Motor neuron (in vitro differentiated cells): ENCODE results near the gene DDX18. TPM values are rescaled to one million over a fixed set of nuclear protein-coding genes. Genes with fewer than 3 reads are reported as not detected.

Experiments used
- ATAC-seq, 8 experiments: fragments of 200-7000 bp; cut with Tn5 transposase; replicated peaks in 6 of 8; 2 replicates each; pipeline ENCODE4 v1.8.0; 2021; ENCODE audit warnings: mild to moderate bottlenecking in 8 of 8, moderate library complexity in 8 of 8
- H3K27ac ChIP-seq, 2 donors: fragments of 250-450 bp; sonication (Bioruptor Pico); 2 replicates each; pipeline ENCODE4 v1.9.0; 2021; ENCODE audit warnings: antibody characterized with exemption in 2 of 2, mild to moderate bottlenecking in 2 of 2, moderate library complexity in 1 of 2
- H3K4me1 ChIP-seq, 2 donors: fragments of 250-450 bp; sonication (Bioruptor Pico); replicated peaks in 1 of 2; 2 replicates each; pipeline ENCODE4 v1.6.1; 2021; ENCODE audit warnings: antibody characterized with exemption in 2 of 2, mild to moderate bottlenecking in 2 of 2, moderate library complexity in 1 of 2
- H3K4me3 ChIP-seq, 5 donors: fragments of 250-450 bp; sonication (Bioruptor Pico); 2 replicates each; pipeline ENCODE4 v1.9.0; 2021; ENCODE audit warnings: antibody characterized with exemption in 5 of 5, mild to moderate bottlenecking in 5 of 5, moderate library complexity in 4 of 5
- WGBS, 10 experiments: fragments of 450-650 bp; shearing (Covaris generic); methylation state at CpG; one replicate each; pipeline ENCODE4 v1.0.0; 2022; 5-methylcytosine and 5-hydroxymethylcytosine counted together
- in situ Hi-C, 9 experiments: fragments of 400-800 bp; cut with MboI; loops; one replicate each; pipeline ENCODE4 v1.15.0; 2021; ENCODE audit warnings: low sequenced_read_pairs in 9 of 9, low pct_unique_long_range_greater_than_20kb in 2 of 9; ENCODE audit not compliant: unreplicated experiment in 9 of 9
- total RNA-seq, 8 experiments: library from RNA; unstranded; fragments of 300-600 nt; gene quantifications; 2 replicates each; pipeline versions ENCODE4 v1.2.3 to v1.2.4, GENCODE V29; 2022

Gene DDX18
- total RNA-seq, 8 experiments from 2014 or later: 44.9 to 87.4 (median 68.6) TPM

- ATAC-seq: no peak
- no peaks in the 10 kb centered on the region for H3K4me1 ChIP-seq
- in situ Hi-C loops: loop anchor here in 3 of 9 experiments (25.0 kb wide), 3 partner anchors 142 to 1017 kb away; partner anchors contain the start of gene CCDC93 (in 1 of the 3)
- no peak overlapping the region for H3K27ac ChIP-seq
- 71 to 100% (median 94%) methylated on average over 1 to 2 of the region's 2 CpGs; no CpG with 5 or more reads in 2 of the 10 experiments for WGBS, 10 experiments
- H3K4me3 ChIP-seq: no peak overlapping the region
These were observed 30.8 kb downstream of the DDX18 start for GRCh38 chr2:117845304-117845703.

GRCh38 chr2:117850015-117850414 lies 35.5 kb downstream of the DDX18 start:
- H3K4me1 ChIP-seq: no peaks in the 10 kb centered on the region
- no peak overlapping the region for H3K4me3 ChIP-seq
- 10 to 52% (median 17%) methylated on average over 2 to 5 of the region's 7 CpGs; no CpG with 5 or more reads in 4 of the 10 experiments for WGBS, 10 experiments
- no peak for ATAC-seq
- H3K27ac ChIP-seq: no peak overlapping the region
- in situ Hi-C loops: no loop called here

- Histone ChIP-seq H3K27ac (no peak overlapping the region), H3K4me3 (no peak overlapping the region), H3K4me1 (no peaks in the 10 kb centered on the region)
- 0 to 51% (median 33%) methylated on average over 1 to 4 of the region's 4 CpGs for WGBS, 10 experiments
- no peak for ATAC-seq
- in situ Hi-C loops: no loop called here
These were observed 36.0 kb downstream of the DDX18 start for GRCh38 chr2:117850461-117850860.

GRCh38 chr2:117851969-117852368 lies 37.5 kb downstream of the DDX18 start:
- H3K4me1 ChIP-seq: no peaks in the 10 kb centered on the region
- ATAC-seq: no peak
- WGBS, 10 experiments: 0 to 100% (median 52%) methylated on average over 1 to 3 of the region's 3 CpGs
- no peak overlapping the region for H3K4me3 ChIP-seq
- in situ Hi-C loops: no loop called here
- H3K27ac ChIP-seq: no peak overlapping the region

GRCh38 chr2:117853316-117853715 lies 38.8 kb downstream of the DDX18 start:
- WGBS, 10 experiments: 14 to 100% (median 80%) methylated on average over 1 of the region's 2 CpGs; no CpG with 5 or more reads in 7 of the 10 experiments
- no peak overlapping the region for H3K27ac ChIP-seq
- H3K4me3 ChIP-seq: no peak overlapping the region
- H3K4me1 ChIP-seq: no peaks in the 10 kb centered on the region
- in situ Hi-C loops: no loop called here
- ATAC-seq: no peak

- no peaks in the 10 kb centered on the region for H3K4me1 ChIP-seq
- H3K4me3 ChIP-seq: no peak overlapping the region
- ATAC-seq: no peak
- 44 to 100% (median 80%) methylated on average over 1 to 6 of the region's 8 CpGs; no CpG with 5 or more reads in 1 of the 10 experiments for WGBS, 10 experiments
- in situ Hi-C loops: no loop called here
- no peak overlapping the region for H3K27ac ChIP-seq
These were observed 39.4 kb downstream of the DDX18 start for GRCh38 chr2:117853873-117854272.

GRCh38 chr2:117854610-117855009 lies 40.1 kb downstream of the DDX18 start:
- H3K4me1 ChIP-seq: no peaks in the 10 kb centered on the region
- WGBS, 10 experiments: 56 to 95% (median 87%) methylated on average over 1 to 6 of the region's 6 CpGs
- ATAC-seq: no peak
- H3K4me3 ChIP-seq: no peak overlapping the region
- in situ Hi-C loops: no loop called here
- H3K27ac ChIP-seq: no peak overlapping the region

GRCh38 chr2:117855886-117856285 lies 41.4 kb downstream of the DDX18 start:
- ATAC-seq: no peak
- 20 to 79% (median 47%) methylated on average over 2 to 3 of the region's 3 CpGs; no CpG with 5 or more reads in 2 of the 10 experiments for WGBS, 10 experiments
- in situ Hi-C loops: no loop called here
- H3K4me1 ChIP-seq: no peaks in the 10 kb centered on the region
- no peak overlapping the region for H3K4me3 ChIP-seq
- H3K27ac ChIP-seq: no peak overlapping the region

GRCh38 chr2:117856415-117857210 lies 42.1 kb downstream of the DDX18 start:
- Histone ChIP-seq H3K4me3 (no peak overlapping the region), H3K4me1 (no peaks in the 10 kb centered on the region), H3K27ac (no peak overlapping the region)
- WGBS, 10 experiments: 15 to 100% (median 55%) methylated on average over 1 to 4 of the region's 4 CpGs; no CpG with 5 or more reads in 1 of the 10 experiments
- ATAC-seq: no peak
- in situ Hi-C loops: no loop called here

- H3K4me1 ChIP-seq: no peaks in the 10 kb centered on the region
- WGBS, 10 experiments: 11 to 100% (median 91%) methylated on average over 1 to 14 of the region's 17 CpGs; no CpG with 5 or more reads in 3 of the 10 experiments
- no peak overlapping the region for H3K27ac ChIP-seq
- ATAC-seq: peak in 1 of 8 experiments; percentile 37
- H3K4me3 ChIP-seq: no peak overlapping the region
- in situ Hi-C loops: no loop called here
These were observed 43.8 kb downstream of the DDX18 start for GRCh38 chr2:117858336-117858735.

GRCh38 chr2:117858892-117859531 lies 44.5 kb downstream of the DDX18 start:
- Histone ChIP-seq H3K27ac (no peak overlapping the region), H3K4me1 (no peaks in the 10 kb centered on the region), H3K4me3 (no peak overlapping the region)
- ATAC-seq: peak in 2 of 8 experiments; percentile 35 to 48
- 28 to 100% (median 40%) methylated on average over 1 to 11 of the region's 41 CpGs; no CpG with 5 or more reads in 5 of the 10 experiments for WGBS, 10 experiments
- in situ Hi-C loops: no loop called here

GRCh38 chr2:117859532-117859911 lies 45.0 kb downstream of the DDX18 start:
- in situ Hi-C loops: no loop called here
- 57 to 97% (median 63%) methylated on average over 2 to 7 of the region's 44 CpGs; no CpG with 5 or more reads in 7 of the 10 experiments for WGBS, 10 experiments
- H3K27ac ChIP-seq: no peak overlapping the region
- ATAC-seq: no peak
- no peak overlapping the region for H3K4me3 ChIP-seq
- no peaks in the 10 kb centered on the region for H3K4me1 ChIP-seq

- 33 to 95% (median 50%) methylated on average over 6 to 29 of the region's 69 CpGs; no CpG with 5 or more reads in 5 of the 10 experiments for WGBS, 10 experiments
- H3K4me3 ChIP-seq: no peak overlapping the region
- ATAC-seq: no peak
- no peaks in the 10 kb centered on the region for H3K4me1 ChIP-seq
- in situ Hi-C loops: no loop called here
- no peak overlapping the region for H3K27ac ChIP-seq
These were observed 45.6 kb downstream of the DDX18 start for GRCh38 chr2:117859924-117860647.
